Measurements from ENCODE around the gene SCN7A.
"Not testable (repeated sequence)": the region's sequence is repeated elsewhere in the genome, so short reads cannot be mapped to it uniquely, and the experiment has no call there.

The SCN7A gene

GRCh38 chr2:166451468-166451867 lies 42.6 kb downstream of the SCN7A start:
- DNase-seq = no peak

GRCh38 chr2:166449439-166449838 lies 44.6 kb downstream of the SCN7A start:
- no peak for DNase-seq

GRCh38 chr2:166448106-166448505 lies 45.9 kb downstream of the SCN7A start:
- no peak for DNase-seq

- DNase-seq = no peak
Measured at GRCh38 chr2:166444306-166444705, 49.7 kb downstream of the SCN7A start.

DNA sequence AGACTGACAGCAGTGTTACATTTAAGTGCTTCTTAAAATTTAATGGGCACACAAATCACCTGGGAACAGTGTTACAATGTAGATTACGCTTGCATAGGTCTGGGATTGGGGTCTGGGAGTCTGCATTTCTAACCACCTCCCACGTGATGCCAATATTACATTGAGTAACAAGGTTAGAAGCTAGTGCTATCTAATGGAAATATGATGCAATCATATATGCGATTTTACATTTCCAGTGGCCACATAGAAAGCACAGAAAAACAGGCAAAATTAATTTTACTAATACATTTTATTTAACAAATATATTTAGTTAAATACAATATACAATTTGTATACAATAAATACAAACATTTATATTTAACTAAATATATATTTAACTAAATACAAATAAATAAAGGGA lies 53.7 kb downstream of the SCN7A start:
- no peak for DNase-seq

GRCh38 chr2:166439078-166439477 lies 55.0 kb downstream of the SCN7A start:
- no peak for DNase-seq

DNA sequence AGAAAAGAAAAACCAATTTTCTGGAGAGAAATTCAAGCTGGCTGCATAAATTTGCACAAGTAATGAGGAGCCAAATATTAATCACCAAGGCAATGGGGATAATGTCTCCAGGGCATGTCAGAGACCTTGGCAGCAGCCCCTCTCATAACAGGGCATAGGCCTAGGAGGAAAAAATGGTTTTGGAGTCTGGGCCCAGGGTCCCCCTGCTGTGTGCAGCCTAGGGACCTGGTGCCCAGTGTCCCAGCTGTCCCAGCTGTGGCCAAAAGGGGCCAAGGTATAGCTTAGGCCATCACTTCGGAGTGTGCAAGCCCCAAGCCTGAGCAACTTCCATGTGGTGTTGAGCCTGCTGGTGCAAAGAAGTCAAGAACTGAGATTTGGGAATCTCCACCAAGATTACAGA lies 57.1 kb downstream of the SCN7A start:
- no peak for DNase-seq

- DNase-seq = no peak
Measured at GRCh38 chr2:166436189-166436588, 57.9 kb downstream of the SCN7A start.

- no peak for DNase-seq
Measured at GRCh38 chr2:166434491-166434890, 59.6 kb downstream of the SCN7A start.

GRCh38 chr2:166433457-166433856 lies 60.6 kb downstream of the SCN7A start:
- no peak for DNase-seq

- DNase-seq = no peak
Measured at GRCh38 chr2:166432331-166432730, 61.7 kb downstream of the SCN7A start.

GRCh38 chr2:166424841-166425240 lies 69.2 kb downstream of the SCN7A start:
- DNase-seq = no peak

DNA sequence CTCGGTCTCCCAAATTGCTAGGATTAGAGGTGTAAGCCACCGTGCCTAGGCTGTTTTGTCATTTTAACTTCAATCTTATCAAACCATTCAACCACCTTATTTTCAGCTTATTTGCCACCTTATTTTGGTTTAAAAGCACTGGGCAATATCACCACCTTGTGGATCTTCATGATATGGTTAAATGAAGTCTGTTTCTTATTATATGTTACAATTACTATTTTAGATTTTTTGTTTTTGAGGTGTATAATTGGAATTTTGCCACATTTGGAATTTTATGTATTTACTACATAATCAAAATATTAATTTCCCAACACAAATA lies 74.5 kb downstream of the SCN7A start:
- no peak for DNase-seq

DNA sequence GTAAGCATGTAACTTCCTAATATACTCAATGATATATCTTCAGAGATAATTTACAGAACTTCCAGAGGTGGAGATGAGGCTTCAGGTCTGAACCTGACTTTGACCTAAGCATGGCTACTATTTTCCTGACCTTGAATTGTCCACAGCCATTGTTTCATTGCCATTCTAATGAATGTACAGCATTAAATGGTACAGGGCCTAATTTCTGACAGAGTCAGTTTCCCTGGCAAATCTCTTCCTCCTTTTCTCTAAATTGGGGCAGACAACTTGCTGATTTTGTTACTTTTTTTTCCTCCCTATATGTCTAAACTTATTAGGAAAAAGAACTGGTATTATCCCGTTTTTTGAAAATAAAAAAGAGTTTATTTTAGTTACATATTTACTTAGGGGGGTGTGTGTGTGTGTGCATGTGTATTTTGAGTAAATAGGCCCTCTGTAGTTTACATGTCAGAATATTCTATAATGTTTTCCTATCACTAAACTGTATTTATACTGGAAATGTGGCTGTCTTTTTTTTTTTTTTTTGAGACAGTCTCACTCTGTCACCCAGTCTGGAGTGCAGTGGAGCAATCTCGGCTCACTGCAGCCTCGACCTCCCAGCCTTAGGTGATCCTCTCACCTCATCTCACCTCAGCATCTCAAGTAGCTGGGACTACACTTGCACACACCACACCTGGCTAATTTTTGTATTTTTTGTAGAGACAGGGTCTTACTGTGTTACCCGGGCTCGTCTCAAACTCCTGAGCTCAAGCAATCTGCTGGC lies 75.0 kb downstream of the SCN7A start:
- no peak for DNase-seq

DNA sequence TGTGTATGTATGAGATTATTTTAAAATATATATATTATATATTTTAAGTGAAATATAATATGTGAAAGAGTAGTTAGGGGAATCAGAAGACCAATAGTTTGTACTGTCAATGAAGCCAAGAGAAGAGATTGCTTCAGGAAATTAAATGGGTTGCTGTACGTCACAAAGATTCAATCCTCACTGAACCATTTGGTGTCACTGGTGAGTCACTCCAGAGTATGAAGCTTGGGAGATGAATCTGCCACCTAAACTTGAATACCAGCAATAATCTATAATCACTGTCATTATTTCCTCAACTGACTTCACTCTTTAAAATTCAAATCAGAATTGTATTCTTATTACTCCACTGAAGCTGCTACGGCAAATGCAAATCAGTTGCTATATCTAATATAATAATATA lies 76.4 kb downstream of the SCN7A start:
- no peak for DNase-seq

GRCh38 chr2:166413255-166413654 lies 80.8 kb downstream of the SCN7A start:
- no peak for DNase-seq

DNA sequence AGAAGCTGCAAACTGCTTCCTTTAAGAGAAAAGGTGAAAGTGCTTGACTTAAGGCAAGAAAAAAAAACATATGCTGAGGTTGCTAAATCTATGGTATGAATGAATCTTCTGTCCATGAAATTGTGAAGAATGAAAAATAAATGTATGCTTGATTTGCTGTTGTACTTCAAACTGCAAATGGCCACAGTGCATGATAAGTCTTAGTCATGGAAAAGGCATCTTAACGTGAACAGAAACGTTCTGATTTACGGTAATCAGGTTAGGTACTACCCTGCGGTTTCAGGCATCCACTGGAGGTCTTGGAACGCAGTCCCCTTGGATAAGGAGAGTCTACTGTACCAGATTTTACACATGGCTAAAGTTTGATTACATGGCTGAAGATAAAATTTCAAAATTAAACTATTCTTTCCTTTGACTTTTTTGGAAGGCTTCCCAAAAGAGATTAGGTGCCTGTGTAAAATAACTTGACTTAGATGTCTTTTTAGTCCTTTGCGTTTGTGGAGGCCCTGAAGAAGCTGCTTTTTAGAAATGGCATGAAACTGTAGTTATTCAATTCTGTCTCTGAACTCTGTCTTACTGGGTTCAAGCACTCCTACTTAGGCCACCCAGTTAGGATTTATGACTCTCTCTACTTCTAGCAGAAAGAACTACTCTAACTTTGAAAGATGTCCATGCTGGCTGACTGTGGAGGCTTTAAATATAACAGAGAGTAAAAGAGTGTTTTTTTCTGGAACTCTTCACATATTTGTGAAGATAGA lies 82.4 kb downstream of the SCN7A start:
- DNase-seq = no peak

GRCh38 chr2:166410828-166411472 lies 83.1 kb downstream of the SCN7A start:
- DNase-seq = no peak

DNA sequence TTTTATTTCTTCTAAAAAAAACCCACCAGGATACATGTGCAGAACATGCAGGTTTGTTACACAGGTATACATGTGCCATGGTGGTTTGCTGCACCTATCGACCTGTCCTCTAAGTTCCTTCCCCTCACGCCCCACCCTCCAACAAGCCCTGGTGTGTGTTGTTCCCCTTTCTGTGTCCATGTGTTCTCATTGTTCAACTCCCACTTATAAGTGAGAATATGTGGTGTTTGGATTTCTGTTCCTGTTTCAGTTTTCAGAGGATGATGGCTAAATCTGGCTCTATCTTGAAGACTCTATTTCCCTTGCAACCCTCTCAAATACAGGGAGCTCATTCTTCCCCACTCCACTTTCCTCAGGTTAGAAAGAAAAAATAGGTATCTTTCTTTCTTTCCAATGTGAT lies 86.3 kb downstream of the SCN7A start:
- DNase-seq = not testable (repeated sequence)

DNA sequence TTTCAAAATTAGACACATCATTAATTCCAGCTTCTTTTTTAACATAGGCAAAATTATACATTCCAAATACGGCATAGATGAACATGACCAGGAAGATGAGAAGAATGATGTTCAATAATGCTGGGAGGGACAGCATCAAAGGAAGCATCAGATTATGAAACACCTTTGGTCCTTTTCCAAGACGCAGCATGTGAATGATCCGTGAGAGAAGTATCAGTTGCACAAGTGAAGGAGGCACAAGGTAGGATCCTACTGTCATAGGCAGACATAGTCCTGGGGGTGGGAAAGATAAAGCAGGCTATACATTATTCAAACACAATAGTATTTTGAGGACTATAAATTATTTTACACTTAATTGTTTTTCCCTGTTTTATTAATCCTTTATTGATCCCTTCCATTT lies 87.7 kb downstream of the SCN7A start:
- DNase-seq = no peak

DNA sequence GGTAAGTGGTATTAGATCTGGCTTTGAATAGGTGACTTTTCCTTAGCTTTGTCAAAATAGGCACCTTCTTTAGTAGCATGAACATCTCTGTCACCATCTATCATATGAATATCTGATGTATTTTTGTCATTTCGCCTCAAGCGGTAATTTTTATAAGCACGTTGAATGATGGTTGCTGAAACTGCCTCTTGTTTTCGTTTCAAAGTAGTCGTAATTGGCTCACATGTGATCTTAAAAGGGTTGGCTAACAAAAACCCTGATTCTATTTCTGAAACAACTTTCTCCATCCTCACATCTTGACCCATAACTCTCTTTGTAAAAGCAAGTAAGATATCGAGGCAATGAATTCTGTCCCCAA lies 88.5 kb downstream of the SCN7A start:
- no peak for DNase-seq

DNA sequence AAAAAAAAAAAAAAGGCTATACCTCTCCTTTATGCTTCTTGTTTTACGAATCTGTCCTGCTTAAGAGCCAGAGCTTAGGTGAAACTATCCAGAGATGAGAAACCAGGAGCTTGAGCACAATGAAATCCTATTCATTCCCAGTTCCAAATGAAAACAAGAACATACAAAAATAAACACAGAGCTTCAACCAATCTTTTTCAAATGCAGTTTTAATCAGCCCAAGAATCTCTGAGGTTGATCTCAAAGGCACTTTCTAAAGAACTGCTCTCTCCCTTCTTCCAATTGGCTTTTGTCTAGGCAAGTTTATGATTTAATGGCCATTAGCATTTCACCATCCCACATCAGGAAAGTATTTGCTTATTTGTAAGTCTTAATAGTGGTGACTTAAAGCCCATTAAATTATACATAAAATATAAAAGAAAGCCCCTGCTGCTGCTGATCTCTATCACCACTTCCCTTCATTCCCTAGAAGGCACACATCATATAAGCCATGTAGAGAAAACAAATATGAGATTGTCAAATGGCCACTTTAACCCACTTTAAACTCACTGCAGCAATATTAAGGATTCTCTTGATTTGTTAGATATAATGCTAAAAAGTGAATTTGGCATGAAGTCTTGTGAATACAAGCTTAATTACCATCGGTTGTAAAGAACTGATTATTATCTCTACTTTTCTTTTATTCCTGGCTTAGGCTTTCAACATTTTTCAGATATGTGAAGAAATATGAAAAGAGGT lies 89.0 kb downstream of the SCN7A start:
- DNase-seq = no peak

DNA sequence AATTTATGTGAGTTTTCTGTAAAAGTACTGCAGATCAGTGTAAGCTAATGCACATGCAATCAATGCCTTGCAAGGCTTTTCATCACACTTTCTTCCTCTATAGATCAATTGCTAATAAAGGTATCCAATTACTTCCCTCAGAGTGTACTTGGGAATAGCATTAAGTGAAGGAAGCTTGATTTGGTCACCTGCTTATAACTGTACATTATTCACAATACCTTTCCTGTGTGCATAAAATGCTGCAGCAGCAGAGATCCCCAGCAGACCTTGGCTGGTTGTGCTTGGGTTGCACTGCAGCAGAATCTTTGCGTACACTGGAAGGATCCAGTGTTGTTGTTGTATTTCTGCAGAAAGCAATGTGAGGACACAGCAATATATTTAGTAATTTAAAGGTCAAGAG lies 99.8 kb downstream of the SCN7A start:
- no peak for DNase-seq

DNA sequence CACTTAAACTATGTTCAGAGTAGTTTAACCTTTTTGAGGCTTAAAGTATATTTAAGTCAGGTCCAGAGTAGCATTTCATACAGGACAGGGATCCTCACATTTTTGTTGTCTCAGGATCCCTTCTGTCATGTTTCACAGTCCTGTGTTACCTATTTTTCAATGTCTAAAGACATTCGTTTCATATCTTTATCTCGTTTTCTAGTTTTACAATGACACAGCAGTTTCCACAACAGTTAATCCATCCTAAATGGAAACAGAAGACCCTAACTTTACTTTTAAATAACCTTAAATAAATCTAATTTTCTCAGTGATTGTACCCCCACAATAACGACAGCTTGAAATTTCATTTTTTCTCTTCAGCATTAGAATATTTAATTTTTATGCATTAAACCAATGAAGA lies 101.0 kb downstream of the SCN7A start:
- DNase-seq = no peak

Measured in central memory CD4-positive, alpha-beta T cell (primary cell).